Measurements from ENCODE around the gene WNT7B.

Gene WNT7B

GRCh38 chr22:46001046-46001425 is 24.1 kb upstream of the WNT7B start:
- H3K9me3 ChIP-seq (ENCODE audit: control insufficient read depth, insufficient read depth, low read length), result no peaks in the 10 kb centered on the region
- H3K27me3 ChIP-seq (ENCODE audit: control insufficient read depth, insufficient read depth, low read length), result no peaks in the 10 kb centered on the region
- no CpG with 5 or more reads among the region's 3 CpGs for WGBS (ENCODE audit: insufficient coverage, insufficient read length)
- H3K4me1 ChIP-seq (ENCODE audit: control insufficient read depth, insufficient read depth, low read length), result 0 out of 2 replicates have a peak, but pooled peaks cover 2% of the 10 kb centered on the region
- H3K4me3 ChIP-seq (ENCODE audit: low read length), result no peak overlapping the region
- no peak overlapping the region for H3K27ac ChIP-seq (ENCODE audit: low read length)
- no peak for DNase-seq (ENCODE audit: low read depth, low spot score)
- no peaks in the 10 kb centered on the region for H3K36me3 ChIP-seq (ENCODE audit: control insufficient read depth, insufficient read depth, low read length)

GRCh38 chr22:46000081-46001027 is 23.4 kb upstream of the WNT7B start:
- WGBS (ENCODE audit: insufficient coverage, insufficient read length), result no CpG with 5 or more reads among the region's 17 CpGs
- no peak overlapping the region for H3K4me3 ChIP-seq (ENCODE audit: low read length)
- H3K27me3 ChIP-seq (ENCODE audit: control insufficient read depth, insufficient read depth, low read length), result no peaks in the 10 kb centered on the region
- no peak overlapping the region for H3K27ac ChIP-seq (ENCODE audit: low read length)
- 0 out of 2 replicates have a peak, but pooled peaks cover 2% of the 10 kb centered on the region for H3K4me1 ChIP-seq (ENCODE audit: control insufficient read depth, insufficient read depth, low read length)
- no peak for DNase-seq (ENCODE audit: low read depth, low spot score)
- H3K9me3 ChIP-seq (ENCODE audit: control insufficient read depth, insufficient read depth, low read length), result no peaks in the 10 kb centered on the region
- no peaks in the 10 kb centered on the region for H3K36me3 ChIP-seq (ENCODE audit: control insufficient read depth, insufficient read depth, low read length)

- no peak overlapping the region for H3K27ac ChIP-seq (ENCODE audit: low read length)
- WGBS (ENCODE audit: insufficient coverage, insufficient read length), result no CpG with 5 or more reads among the region's 14 CpGs
- H3K4me1 ChIP-seq (ENCODE audit: control insufficient read depth, insufficient read depth, low read length), result 0 out of 2 replicates have a peak, but pooled peaks cover 2% of the 10 kb centered on the region
- no peaks in the 10 kb centered on the region for H3K36me3 ChIP-seq (ENCODE audit: control insufficient read depth, insufficient read depth, low read length)
- H3K27me3 ChIP-seq (ENCODE audit: control insufficient read depth, insufficient read depth, low read length), result no peaks in the 10 kb centered on the region
- no peak for DNase-seq (ENCODE audit: low read depth, low spot score)
- H3K9me3 ChIP-seq (ENCODE audit: control insufficient read depth, insufficient read depth, low read length), result no peaks in the 10 kb centered on the region
- no peak overlapping the region for H3K4me3 ChIP-seq (ENCODE audit: low read length)
These were observed 22.5 kb upstream of the WNT7B start for GRCh38 chr22:45999379-45999971.

GRCh38 chr22:45998638-45999378 is 21.8 kb upstream of the WNT7B start:
- no peak overlapping the region for H3K27ac ChIP-seq (ENCODE audit: low read length)
- H3K27me3 ChIP-seq (ENCODE audit: control insufficient read depth, insufficient read depth, low read length), result no peaks in the 10 kb centered on the region
- WGBS (ENCODE audit: insufficient coverage, insufficient read length), result no CpG with 5 or more reads among the region's 13 CpGs
- no peak for DNase-seq (ENCODE audit: low read depth, low spot score)
- 0 out of 2 replicates have a peak, but pooled peaks cover 2% of the 10 kb centered on the region for H3K4me1 ChIP-seq (ENCODE audit: control insufficient read depth, insufficient read depth, low read length)
- no peaks in the 10 kb centered on the region for H3K36me3 ChIP-seq (ENCODE audit: control insufficient read depth, insufficient read depth, low read length)
- no peak overlapping the region for H3K4me3 ChIP-seq (ENCODE audit: low read length)
- no peaks in the 10 kb centered on the region for H3K9me3 ChIP-seq (ENCODE audit: control insufficient read depth, insufficient read depth, low read length)

DNA sequence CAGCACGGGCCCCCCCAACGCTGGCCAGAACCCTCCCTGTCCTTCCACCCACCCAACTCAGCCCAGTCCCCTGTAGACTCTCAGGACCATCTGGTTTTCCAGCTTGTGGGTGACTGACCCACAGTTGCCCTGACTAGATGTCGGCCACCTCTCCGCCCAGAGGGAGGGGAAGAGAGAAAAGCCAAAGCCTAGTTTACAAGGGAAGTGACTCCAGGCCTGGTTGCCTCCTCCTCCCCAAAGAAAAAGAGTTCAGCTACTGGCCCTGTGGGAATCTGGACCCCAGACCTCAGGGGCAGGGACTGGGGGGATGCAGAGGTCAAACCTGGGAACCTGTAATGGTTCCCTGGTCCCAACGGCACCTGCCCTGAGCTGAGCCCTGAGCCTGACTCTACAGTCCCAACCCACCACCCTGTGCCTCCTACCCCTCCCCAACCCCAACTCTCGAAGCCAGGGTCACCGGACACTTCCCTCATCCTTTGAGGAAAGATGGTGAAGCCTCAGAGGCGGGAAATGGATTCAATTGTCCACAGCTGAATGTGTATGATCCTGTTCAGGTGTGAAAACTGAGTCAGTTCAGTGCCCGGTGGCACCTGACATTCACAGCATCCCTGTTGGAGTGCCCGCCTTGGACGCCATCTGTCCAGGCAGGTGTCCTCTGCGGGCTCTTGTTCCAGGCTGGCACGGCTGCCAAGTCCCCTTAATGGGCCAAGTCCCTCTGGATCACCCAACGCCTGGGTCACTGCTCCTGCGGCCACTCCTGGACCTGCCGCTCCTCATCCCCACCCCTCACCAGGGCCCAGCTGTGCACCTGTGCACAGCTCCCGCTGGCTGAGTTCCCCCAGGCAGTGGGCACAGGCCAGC is 21.0 kb upstream of the WNT7B start:
- no peak overlapping the region for H3K27ac ChIP-seq (ENCODE audit: low read length)
- no peak for DNase-seq (ENCODE audit: low read depth, low spot score)
- H3K36me3 ChIP-seq (ENCODE audit: control insufficient read depth, insufficient read depth, low read length), result no peaks in the 10 kb centered on the region
- H3K4me3 ChIP-seq (ENCODE audit: low read length), result no peak overlapping the region
- H3K27me3 ChIP-seq (ENCODE audit: control insufficient read depth, insufficient read depth, low read length), result no peaks in the 10 kb centered on the region
- H3K4me1 ChIP-seq (ENCODE audit: control insufficient read depth, insufficient read depth, low read length), result 0 out of 2 replicates have a peak, but pooled peaks cover 2% of the 10 kb centered on the region
- H3K9me3 ChIP-seq (ENCODE audit: control insufficient read depth, insufficient read depth, low read length), result no peaks in the 10 kb centered on the region
- WGBS (ENCODE audit: insufficient coverage, insufficient read length), result no CpG with 5 or more reads among the region's 17 CpGs

DNA sequence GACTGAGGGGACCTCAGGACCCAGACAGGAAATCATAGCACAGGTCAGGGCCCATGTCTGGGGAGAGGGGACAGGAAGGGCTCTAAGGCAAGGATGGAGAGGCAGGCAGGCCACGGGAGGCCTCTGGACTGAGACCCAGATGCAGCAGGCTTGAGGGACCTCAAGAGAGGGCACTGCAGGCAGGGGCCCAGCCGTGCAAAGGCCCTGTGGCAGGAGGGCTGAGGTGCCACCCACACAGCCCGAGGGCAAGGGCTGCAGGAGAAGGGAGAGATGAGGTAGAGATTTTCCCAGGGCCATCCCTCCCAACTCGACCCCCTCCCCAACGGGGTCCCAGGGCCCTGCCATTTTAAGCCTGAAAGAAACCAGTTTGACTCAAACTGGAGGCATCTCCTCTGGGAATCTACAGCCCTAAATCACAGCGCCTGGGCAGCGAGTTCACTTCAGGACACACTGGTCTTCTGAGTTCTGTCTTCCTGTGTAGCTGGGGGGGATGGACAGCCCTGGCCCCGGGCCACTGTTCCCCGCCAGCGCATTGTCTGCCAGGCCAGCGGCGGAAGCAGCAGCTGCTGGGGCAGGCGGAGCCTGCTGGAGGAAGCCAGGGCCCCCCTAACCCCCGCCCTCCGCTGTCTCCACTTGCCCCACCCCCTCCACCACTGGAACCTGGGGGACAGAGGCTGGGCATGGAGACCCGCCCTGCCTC is 20.3 kb upstream of the WNT7B start:
- H3K4me3 ChIP-seq (ENCODE audit: low read length), result no peak overlapping the region
- no peaks in the 10 kb centered on the region for H3K36me3 ChIP-seq (ENCODE audit: control insufficient read depth, insufficient read depth, low read length)
- H3K9me3 ChIP-seq (ENCODE audit: control insufficient read depth, insufficient read depth, low read length), result no peaks in the 10 kb centered on the region
- no peak overlapping the region for H3K27ac ChIP-seq (ENCODE audit: low read length)
- H3K4me1 ChIP-seq (ENCODE audit: control insufficient read depth, insufficient read depth, low read length), result 0 out of 2 replicates have a peak, but pooled peaks cover 2% of the 10 kb centered on the region
- no CpG with 5 or more reads among the region's 16 CpGs for WGBS (ENCODE audit: insufficient coverage, insufficient read length)
- no peaks in the 10 kb centered on the region for H3K27me3 ChIP-seq (ENCODE audit: control insufficient read depth, insufficient read depth, low read length)
- DNase-seq (ENCODE audit: low read depth, low spot score), result no peak

DNA sequence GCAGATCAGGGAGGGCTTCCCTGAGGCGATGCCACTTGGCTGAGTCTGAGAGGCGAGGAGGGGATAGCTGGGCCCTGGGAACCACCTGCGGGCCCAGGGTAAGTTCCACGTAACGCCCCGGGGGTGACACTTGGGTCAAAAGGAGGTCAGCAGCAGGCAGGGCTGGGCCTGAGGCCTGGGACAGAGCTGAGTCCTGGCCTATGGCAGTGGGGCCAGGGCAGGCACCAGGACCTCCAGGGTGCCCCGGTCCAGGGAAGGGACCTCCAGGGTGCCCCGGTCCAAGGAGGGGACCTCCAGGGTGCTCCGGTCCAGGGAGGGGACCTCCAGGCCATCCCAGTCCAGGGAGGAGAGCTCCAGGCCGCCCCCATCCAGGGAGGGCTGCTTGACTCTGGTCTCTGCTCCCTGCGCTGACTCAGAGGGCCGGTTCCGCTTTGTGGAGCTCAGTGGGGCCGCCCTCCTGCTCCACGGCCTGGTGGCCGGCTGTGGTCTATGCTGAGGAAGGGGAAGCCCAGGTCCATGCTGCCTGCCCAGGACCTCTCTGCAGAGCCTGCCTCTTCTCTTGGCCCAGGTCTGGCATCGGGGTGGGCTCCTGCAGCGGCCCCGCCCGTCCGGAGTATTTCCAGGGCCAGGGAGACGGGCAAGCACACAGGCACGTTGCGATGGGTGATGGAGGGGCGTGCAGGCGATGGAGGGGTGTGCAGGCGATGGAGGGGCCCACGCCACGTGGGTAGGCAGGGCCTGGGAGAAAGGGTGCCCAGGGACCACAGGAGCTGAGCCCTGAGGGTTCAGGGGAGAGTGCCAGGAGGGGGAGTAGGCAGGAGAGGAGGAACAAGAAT is 19.5 kb upstream of the WNT7B start:
- H3K4me1 ChIP-seq (ENCODE audit: control insufficient read depth, insufficient read depth, low read length), result 0 out of 2 replicates have a peak, but pooled peaks cover 2% of the 10 kb centered on the region
- no CpG with 5 or more reads among the region's 29 CpGs for WGBS (ENCODE audit: insufficient coverage, insufficient read length)
- no peak overlapping the region for H3K4me3 ChIP-seq (ENCODE audit: low read length)
- H3K9me3 ChIP-seq (ENCODE audit: control insufficient read depth, insufficient read depth, low read length), result no peaks in the 10 kb centered on the region
- no peak for DNase-seq (ENCODE audit: low read depth, low spot score)
- no peaks in the 10 kb centered on the region for H3K36me3 ChIP-seq (ENCODE audit: control insufficient read depth, insufficient read depth, low read length)
- no peak overlapping the region for H3K27ac ChIP-seq (ENCODE audit: low read length)
- no peaks in the 10 kb centered on the region for H3K27me3 ChIP-seq (ENCODE audit: control insufficient read depth, insufficient read depth, low read length)

DNA sequence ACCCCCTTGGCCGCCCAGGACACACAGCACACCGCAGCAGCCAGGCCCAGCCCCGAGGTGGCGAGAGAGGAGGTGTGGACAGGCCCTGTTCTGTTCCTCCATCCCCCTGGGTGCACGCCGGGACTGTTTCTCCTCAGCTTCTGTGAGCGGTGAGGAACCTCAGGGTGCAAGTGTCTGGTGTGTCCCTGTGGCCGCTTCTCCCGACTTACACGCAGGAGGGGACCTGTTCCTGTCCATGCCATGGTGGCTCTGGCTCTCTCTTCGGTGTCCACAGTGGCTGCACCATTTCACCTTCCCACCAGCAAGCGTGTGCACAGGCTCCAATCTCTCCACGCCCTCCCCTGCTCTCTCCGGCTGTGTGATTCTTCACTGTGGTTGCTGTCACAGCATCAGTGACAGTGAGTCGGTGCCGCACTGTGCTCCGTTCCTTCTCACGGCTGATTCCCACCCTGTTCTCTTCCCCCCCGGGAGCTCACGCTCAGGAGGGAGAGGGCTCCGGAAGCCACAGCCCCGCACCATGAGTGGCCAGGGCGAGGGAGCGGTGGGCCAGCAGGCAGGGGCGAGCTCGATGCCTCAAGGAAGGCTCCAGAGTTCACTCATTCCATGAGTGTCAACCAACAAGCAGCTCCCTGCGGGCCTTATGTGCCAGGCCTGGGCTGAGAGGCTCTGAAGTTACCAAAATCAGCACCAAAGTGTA is 18.6 kb upstream of the WNT7B start:
- H3K27ac ChIP-seq (ENCODE audit: low read length), result no peak overlapping the region
- WGBS (ENCODE audit: insufficient coverage, insufficient read length), result no CpG with 5 or more reads among the region's 27 CpGs
- no peak overlapping the region for H3K4me3 ChIP-seq (ENCODE audit: low read length)

More for the DNA sequence above, 18.6 kb upstream of the WNT7B start:
- Histone ChIP-seq H3K4me1 (ENCODE audit: control insufficient read depth, insufficient read depth, low read length) (no peaks in the 10 kb centered on the region), H3K36me3 (ENCODE audit: control insufficient read depth, insufficient read depth, low read length) (no peaks in the 10 kb centered on the region), H3K27me3 (ENCODE audit: control insufficient read depth, insufficient read depth, low read length) (no peaks in the 10 kb centered on the region), H3K9me3 (ENCODE audit: control insufficient read depth, insufficient read depth, low read length) (no peaks in the 10 kb centered on the region)
- no peak for DNase-seq (ENCODE audit: low read depth, low spot score)
